GM19468 (cell line): ENCODE data around the gene SIK3.

Source experiments
- ATAC-seq: cut with Tn5 transposase; IDR thresholded peaks from one replicate; pipeline ENCODE4 v1.9.1; 2021; ENCODE audit warnings: mild to moderate bottlenecking, moderate library complexity, moderate number of reproducible peaks; ENCODE audit not compliant: unreplicated experiment; ENCODE audit errors: extremely low read depth

Gene SIK3

GRCh38 chr11:116881143-116881542, 217.1 kb downstream of the SIK3 start:
- no peak for ATAC-seq

GRCh38 chr11:116879800-116880625, 218.2 kb downstream of the SIK3 start:
- no peak for ATAC-seq

- no peak for ATAC-seq
These were observed 221.6 kb downstream of the SIK3 start for GRCh38 chr11:116876656-116877055.

- no peak for ATAC-seq
These were observed 223.0 kb downstream of the SIK3 start for GRCh38 chr11:116875194-116875593.

GRCh38 chr11:116874251-116874650, 224.0 kb downstream of the SIK3 start:
- no peak for ATAC-seq

GRCh38 chr11:116873381-116873780, 224.8 kb downstream of the SIK3 start:
- ATAC-seq = no peak

- no peak for ATAC-seq
These were observed 227.0 kb downstream of the SIK3 start for GRCh38 chr11:116871248-116871647.

- no peak for ATAC-seq
These were observed 228.2 kb downstream of the SIK3 start for GRCh38 chr11:116870054-116870453.

- no peak for ATAC-seq
These were observed 228.6 kb downstream of the SIK3 start for GRCh38 chr11:116869610-116870009.

- no peak for ATAC-seq
These were observed 230.2 kb downstream of the SIK3 start for GRCh38 chr11:116868066-116868465.

GRCh38 chr11:116867619-116868018, 230.6 kb downstream of the SIK3 start:
- no peak for ATAC-seq

- no peak for ATAC-seq
These were observed 231.3 kb downstream of the SIK3 start for GRCh38 chr11:116866804-116867455.

- ATAC-seq = no peak
These were observed 232.5 kb downstream of the SIK3 start for GRCh38 chr11:116865696-116866095.

GRCh38 chr11:116864531-116864930, 233.7 kb downstream of the SIK3 start:
- ATAC-seq = no peak

GRCh38 chr11:116862951-116863350, 235.3 kb downstream of the SIK3 start:
- no peak for ATAC-seq

- ATAC-seq = no peak
These were observed 236.0 kb downstream of the SIK3 start for GRCh38 chr11:116862185-116862584.

- no peak for ATAC-seq
These were observed 236.7 kb downstream of the SIK3 start for GRCh38 chr11:116861539-116861938.

GRCh38 chr11:116860303-116860702, 237.9 kb downstream of the SIK3 start:
- no peak for ATAC-seq

- no peak for ATAC-seq
These were observed 239.1 kb downstream of the SIK3 start for GRCh38 chr11:116859175-116859574.

- no peak for ATAC-seq
These were observed 240.3 kb downstream of the SIK3 start for GRCh38 chr11:116857936-116858335.

- no peak for ATAC-seq
These were observed 240.9 kb downstream of the SIK3 start for GRCh38 chr11:116857316-116857715.

GRCh38 chr11:116856423-116856822, 241.8 kb downstream of the SIK3 start:
- no peak for ATAC-seq
